Stomach (tissue), 4 donors: ENCODE measurements around the gene DHRS7B.

Experiments used
- CTCF ChIP-seq, 7 experiments: fragments of 450-650 bp in 4 of 7; fragments of 200-600 bp in 3 of 7; sonication (generic) in 3 of 7; IDR thresholded peaks; one replicate each; pipeline ENCODE4 v1.5.1; 2016 to 2019; ENCODE audit warnings: antibody characterized with exemption in 7 of 7, control low read depth in 2 of 7, mild to moderate bottlenecking in 1 of 7
- EP300 ChIP-seq: sonication (generic); formaldehyde crosslinking; IDR thresholded peaks from one replicate; pipeline ENCODE4 v1.6.1; 2017; ENCODE audit warnings: antibody characterized with exemption
- POLR2A ChIP-seq, 4 donors: fragments of 450-650 bp; IDR thresholded peaks; one replicate each; pipeline ENCODE4 v1.6.1; 2016; ENCODE audit warnings: antibody characterized with exemption in 4 of 4, control low read depth in 2 of 4, mild to moderate bottlenecking in 1 of 4, moderate library complexity in 1 of 4
- POLR2AphosphoS5 ChIP-seq, 3 donors: sonication (generic); formaldehyde crosslinking; IDR thresholded peaks; one replicate each; pipeline ENCODE4 v1.6.1; 2016; ENCODE audit warnings: antibody characterized with exemption in 3 of 3

GRCh38 chr17:21082001-21082436 is 44.7 kb upstream of the DHRS7B start:
- TF ChIP-seq CTCF (IDR thresholded peaks at IDR 0.05) (no peak), POLR2A (IDR thresholded peaks at IDR 0.05) (no peak), POLR2AphosphoS5 (IDR thresholded peaks at IDR 0.05) (no peak), EP300 (no peak)
